ENCODE data around the gene ITGAX.

ITGAX gene

GRCh38 chr16:31376705-31377104 is 21.7 kb downstream of the ITGAX start:
- no peak for FAIRE-seq

- no peak for FAIRE-seq
Measured at GRCh38 chr16:31377210-31377903, 22.4 kb downstream of the ITGAX start.

- FAIRE-seq: no peak
Measured at GRCh38 chr16:31380201-31380600, 25.2 kb downstream of the ITGAX start.

- no peak for FAIRE-seq
Measured at GRCh38 chr16:31382485-31383161, 27.6 kb downstream of the ITGAX start.

- FAIRE-seq: no peak
Measured at GRCh38 chr16:31385680-31386079, 30.7 kb downstream of the ITGAX start.

GRCh38 chr16:31386157-31386984 is 31.4 kb downstream of the ITGAX start:
- no peak for FAIRE-seq

- FAIRE-seq: no peak
Measured at GRCh38 chr16:31388535-31388934, 33.6 kb downstream of the ITGAX start.

- no peak for FAIRE-seq
Measured at GRCh38 chr16:31390504-31391041, 35.6 kb downstream of the ITGAX start.

- no peak for FAIRE-seq
Measured at GRCh38 chr16:31393056-31393455, 38.1 kb downstream of the ITGAX start, which contains the start of gene ITGAD. ITGAD (plus strand) TSS chr16:31393335; CDS start chr16:31393361, 26 bp downstream.

GRCh38 chr16:31395647-31396046 is 40.7 kb downstream of the ITGAX start:
- no peak for FAIRE-seq

- no peak for FAIRE-seq
Measured at GRCh38 chr16:31397096-31397660, 42.2 kb downstream of the ITGAX start.

- no peak for FAIRE-seq
Measured at GRCh38 chr16:31397701-31398100, 42.7 kb downstream of the ITGAX start.

GRCh38 chr16:31400191-31400590 is 45.2 kb downstream of the ITGAX start:
- FAIRE-seq: no peak

- no peak for FAIRE-seq
Measured at GRCh38 chr16:31401436-31401835, 46.5 kb downstream of the ITGAX start.

GRCh38 chr16:31402687-31403086 is 47.7 kb downstream of the ITGAX start:
- FAIRE-seq: no peak

GRCh38 chr16:31403590-31404352 is 48.8 kb downstream of the ITGAX start:
- no peak for FAIRE-seq

GRCh38 chr16:31404353-31405064 is 49.5 kb downstream of the ITGAX start:
- FAIRE-seq: no peak

- no peak for FAIRE-seq
Measured at GRCh38 chr16:31407406-31407805, 52.4 kb downstream of the ITGAX start.

- no peak for FAIRE-seq
Measured at GRCh38 chr16:31409433-31409832, 54.5 kb downstream of the ITGAX start.

- FAIRE-seq: no peak
Measured at GRCh38 chr16:31410082-31410481, 55.1 kb downstream of the ITGAX start.

- FAIRE-seq: no peak
Measured at GRCh38 chr16:31411024-31411844, 56.3 kb downstream of the ITGAX start.

Measured in TTC549 (cell line).